GM21381 (cell line): ENCODE measurements around the gene TNRC18.

Experiments used
- ATAC-seq: cut with Tn5 transposase; IDR thresholded peaks from one replicate; pipeline ENCODE4 v1.9.1; 2021; ENCODE audit warnings: mild to moderate bottlenecking, moderate library complexity; ENCODE audit not compliant: unreplicated experiment

The TNRC18 gene

GRCh38 chr7:5429857-5430611, 6.4 kb upstream of the TNRC18 start:
- ATAC-seq, result no peak

GRCh38 chr7:5429253-5429856, 5.7 kb upstream of the TNRC18 start:
- ATAC-seq, result no peak

GRCh38 chr7:5428478-5429252, 5.0 kb upstream of the TNRC18 start:
- ATAC-seq, result no peak

- no peak for ATAC-seq
These were observed 2.5 kb upstream of the TNRC18 start for GRCh38 chr7:5426226-5426475.

- no peak for ATAC-seq
These were observed 2.0 kb upstream of the TNRC18 start for GRCh38 chr7:5425507-5426225.

- no peak for ATAC-seq
These were observed 1.3 kb upstream of the TNRC18 start for GRCh38 chr7:5424749-5425506.

GRCh38 chr7:5423976-5424748, 528 bp upstream of the TNRC18 start:
- no peak for ATAC-seq

- no peak for ATAC-seq
These were observed 983 bp downstream of the TNRC18 start for GRCh38 chr7:5422396-5423305.

- ATAC-seq, result no peak
These were observed 1.8 kb downstream of the TNRC18 start for GRCh38 chr7:5421714-5422395.

GRCh38 chr7:5420881-5421713, 2.5 kb downstream of the TNRC18 start:
- no peak for ATAC-seq

GRCh38 chr7:5420067-5420880, 3.4 kb downstream of the TNRC18 start:
- no peak for ATAC-seq

GRCh38 chr7:5419539-5420066, 4.0 kb downstream of the TNRC18 start:
- ATAC-seq, result no peak

GRCh38 chr7:5418285-5418582, 5.4 kb downstream of the TNRC18 start:
- no peak for ATAC-seq

- ATAC-seq, result no peak
These were observed 6.2 kb downstream of the TNRC18 start for GRCh38 chr7:5417106-5418071.

GRCh38 chr7:5414916-5415315, 8.7 kb downstream of the TNRC18 start:
- no peak for ATAC-seq

GRCh38 chr7:5413449-5413786, 10.2 kb downstream of the TNRC18 start:
- ATAC-seq, result no peak
